Activated T-cell treated with anti-CD3 and anti-CD28 coated beads for 48 hours (primary cell): ENCODE results near the gene PCP4.

Experiments used
- DNase-seq: peaks from one replicate; pipeline ENCODE4 v3.0.0-alpha.2; 2020; ENCODE audit warnings: low read depth

PCP4 gene

DNA sequence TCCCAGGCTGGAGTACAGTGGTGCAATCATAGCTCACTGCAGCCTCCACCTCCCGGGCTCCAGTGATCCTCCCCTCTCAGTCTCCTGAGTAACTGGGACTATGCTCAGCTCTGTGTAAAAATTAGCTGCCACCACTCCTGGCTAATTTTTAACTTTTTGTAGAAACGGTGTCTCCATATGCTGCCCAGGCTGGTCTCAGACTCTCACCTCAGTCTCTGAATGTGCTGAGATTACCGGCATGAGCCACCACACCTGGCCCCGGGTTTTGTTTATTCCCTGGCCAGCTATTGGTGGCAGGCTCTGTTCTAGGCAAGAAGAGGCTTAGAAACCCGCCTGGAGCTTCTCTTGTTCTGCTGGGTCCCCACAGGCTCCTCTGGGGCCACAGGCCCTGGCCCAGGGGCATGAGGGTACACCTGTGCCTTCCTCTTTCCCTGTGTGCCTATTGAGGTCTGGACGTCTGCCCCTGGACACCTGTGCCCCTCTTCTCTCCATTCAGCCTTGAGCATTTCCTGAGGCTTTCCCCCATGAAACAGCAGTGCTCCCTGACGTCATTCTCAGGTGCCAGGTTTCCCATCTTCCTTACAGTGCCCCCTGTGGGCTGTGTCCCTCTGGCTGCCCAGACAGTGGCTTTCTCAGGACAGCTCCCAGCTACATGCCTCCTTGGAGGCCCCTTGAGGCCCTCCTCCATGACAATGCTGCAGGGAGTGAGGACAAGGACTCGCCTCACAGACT, 57.5 kb downstream of the PCP4 start:
- no peak for DNase-seq

DNA sequence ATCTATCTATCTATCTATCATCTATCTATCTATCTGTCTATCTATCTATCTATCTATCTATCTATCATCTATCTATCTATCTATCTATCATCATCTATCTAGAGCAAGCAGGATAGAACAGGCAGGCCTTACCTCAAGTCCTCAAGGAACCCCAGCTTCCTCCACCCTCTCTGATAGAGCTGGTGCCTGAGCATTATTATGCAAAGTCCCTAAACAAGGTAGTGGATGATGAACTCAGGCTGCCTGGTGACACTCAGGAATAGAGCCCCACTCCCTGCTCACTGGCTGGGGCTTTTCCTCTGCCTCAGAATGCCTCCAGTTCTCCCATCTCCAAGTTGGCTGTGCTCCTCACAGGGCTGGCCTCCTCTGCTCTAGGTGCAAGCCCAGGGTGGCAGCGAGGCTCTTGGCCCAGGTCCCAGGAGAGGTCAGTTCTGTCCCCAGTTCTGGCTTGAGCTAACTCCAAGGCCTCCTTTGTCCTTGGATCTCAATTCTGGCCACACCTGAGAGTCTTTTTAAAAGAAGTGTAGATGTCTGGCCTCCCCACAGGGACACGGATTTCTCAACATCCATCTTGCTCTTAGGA, 60.2 kb downstream of the PCP4 start:
- DNase-seq: no peak

DNA sequence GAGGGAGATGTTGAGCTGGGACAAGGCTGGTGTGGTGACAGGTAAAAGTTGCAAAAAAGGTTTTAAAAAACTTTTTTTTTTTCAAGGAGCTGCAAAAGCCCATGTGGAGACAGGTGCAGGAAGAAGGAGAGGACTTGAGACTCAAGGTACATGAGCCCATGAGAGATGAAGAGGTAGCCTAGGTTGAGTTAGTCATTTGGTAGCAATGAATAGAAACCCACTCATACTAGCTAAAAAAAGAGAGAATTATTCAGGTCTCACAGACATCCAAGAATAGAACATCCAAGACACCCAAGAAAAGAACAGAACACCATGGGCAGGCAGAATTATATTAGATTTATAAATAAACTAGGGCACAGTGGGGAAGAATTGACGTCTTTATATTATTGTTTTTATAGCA, 65.1 kb downstream of the PCP4 start:
- no peak for DNase-seq

DNA sequence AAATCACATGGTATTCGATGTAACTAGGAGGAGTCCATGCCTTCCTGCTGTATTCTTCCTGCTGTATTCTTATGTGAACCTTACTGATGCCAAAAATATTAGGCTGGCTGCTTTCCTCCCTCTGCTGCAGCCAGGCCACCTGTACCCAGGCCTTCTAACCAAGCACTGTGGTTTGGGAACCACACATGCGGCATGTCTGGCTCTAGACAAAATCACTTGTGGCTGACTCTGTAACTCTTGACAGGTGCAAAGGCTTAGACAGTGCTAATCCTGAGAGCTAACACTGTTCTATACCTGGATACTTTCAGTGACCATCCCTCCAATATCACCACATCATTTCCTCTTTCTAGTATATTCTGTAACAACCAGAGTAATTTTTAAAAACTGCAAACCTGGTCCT, 67.7 kb downstream of the PCP4 start:
- no peak for DNase-seq

DNA sequence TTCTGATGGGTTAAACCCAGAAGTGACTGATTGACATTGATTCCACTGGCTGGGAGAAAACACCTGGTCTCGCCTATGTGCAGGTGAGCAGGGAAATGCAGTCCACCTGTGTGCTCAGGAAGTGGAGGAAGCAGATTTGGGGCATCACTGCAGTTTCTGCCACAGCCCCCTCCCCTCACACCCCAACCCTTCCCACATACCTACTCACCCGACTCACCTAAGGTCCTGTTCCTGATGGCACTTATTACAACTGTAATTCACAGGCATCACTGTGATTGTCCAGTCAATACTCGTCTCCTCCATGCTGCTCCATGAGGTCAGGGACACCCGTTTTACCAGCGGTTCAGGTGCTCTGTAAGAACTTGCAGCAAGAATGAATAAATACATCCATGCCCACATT, 68.5 kb downstream of the PCP4 start:
- DNase-seq: no peak

DNA sequence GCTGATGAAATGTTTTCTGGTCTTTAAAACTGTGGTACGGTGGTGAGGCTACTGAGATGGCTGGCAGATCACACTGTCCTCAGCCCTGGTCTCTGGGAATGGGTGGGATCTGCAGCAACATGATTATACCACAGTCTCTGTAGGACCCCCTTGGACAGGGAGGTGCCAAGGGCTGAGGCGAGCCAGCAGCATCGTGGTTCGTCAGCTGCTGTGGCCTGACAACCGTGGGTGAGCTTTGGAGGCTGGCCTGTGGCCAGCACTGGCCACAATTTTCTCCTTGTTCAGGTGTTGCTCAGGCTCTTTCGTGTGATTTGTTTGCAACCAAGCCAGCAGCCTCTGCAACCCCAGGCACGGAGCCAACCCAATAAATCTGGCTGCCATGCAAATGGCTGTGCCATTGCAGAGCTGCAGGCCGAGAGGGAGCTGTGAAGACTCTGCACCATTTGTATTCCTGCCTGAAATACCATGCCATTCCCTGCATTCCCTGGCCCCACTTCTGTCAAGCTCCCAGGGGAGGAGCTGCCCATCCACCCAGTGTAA, 70.9 kb downstream of the PCP4 start:
- DNase-seq: no peak

DNA sequence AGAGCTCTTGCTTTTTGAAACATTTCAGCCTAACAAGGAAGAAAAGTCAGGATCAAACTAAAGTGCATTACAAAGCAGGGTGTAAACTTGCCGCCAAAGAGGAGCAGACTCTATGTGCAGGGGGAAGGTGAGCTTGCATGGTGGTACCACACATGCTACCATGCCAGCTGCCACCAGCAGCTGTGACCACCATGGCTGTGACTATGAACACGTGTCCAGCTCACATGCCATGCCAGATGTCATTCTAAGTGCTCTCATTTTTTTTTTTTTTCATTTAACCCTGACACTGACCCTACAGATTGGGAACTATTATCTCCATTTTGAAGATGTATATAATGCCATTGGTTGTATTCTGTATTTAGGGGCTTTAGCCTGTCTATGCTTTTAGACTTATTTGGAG, 79.0 kb downstream of the PCP4 start:
- DNase-seq: no peak

DNA sequence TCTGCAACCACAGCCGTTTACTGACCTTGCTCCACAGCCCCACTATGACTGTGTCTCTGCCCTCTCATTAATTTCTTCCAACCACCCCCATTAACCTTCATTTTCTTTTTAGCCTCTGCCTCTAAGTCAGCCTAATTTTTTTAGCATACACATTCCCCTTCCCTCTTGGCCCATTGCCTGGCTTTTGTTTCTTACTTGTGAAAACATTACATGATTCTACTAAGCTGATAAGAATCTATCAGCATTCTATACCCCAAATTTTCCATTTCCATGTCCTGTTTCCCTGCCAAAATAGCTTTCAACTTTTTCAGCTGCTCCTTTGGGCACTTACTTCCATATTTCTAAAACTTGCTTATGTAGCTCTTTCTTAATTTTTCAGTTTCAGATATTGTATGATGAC, 79.8 kb downstream of the PCP4 start:
- no peak for DNase-seq

DNA sequence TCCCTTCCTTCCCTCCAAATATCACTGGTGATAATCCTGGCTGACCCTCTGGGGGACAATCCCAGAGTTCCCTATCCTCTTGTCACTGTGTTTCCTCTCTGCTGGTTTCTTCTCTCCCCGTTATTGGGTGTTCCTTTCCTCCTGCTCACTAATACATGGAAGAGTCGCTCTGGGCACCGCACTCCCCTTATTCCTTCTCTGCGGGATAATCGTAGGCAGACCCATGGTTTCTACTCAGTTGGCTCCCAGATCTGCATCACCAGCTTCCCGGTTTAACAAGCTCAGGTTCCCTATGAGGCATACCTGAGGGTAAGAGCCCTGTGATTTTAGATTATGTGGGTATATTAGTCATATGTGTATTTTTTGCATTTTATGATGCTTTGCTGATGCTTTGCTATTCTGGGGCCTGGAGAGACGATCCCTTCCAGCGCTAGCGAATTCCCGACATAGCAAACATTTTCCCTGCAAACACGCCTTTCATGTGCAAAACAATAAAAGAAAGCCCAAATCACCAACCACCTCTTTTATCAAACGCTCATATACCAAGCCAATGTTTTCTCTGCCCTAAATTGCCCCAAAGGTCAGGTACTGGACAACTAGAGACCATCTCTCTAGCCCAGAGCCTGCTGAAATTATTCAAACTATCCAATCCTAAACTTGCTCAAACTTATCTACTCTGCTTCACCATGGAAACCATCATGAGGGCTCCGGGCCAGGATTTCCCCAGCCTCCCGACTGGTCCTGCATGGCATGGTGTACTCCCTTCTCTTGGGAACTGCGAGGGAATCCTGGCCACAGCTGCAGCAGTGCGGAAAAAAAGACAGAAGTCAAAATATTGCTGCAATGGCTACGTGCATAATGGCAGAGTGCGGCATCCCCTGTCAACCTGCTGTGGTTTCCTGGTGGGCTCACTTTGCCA, 84.2 kb downstream of the PCP4 start:
- DNase-seq: no peak

DNA sequence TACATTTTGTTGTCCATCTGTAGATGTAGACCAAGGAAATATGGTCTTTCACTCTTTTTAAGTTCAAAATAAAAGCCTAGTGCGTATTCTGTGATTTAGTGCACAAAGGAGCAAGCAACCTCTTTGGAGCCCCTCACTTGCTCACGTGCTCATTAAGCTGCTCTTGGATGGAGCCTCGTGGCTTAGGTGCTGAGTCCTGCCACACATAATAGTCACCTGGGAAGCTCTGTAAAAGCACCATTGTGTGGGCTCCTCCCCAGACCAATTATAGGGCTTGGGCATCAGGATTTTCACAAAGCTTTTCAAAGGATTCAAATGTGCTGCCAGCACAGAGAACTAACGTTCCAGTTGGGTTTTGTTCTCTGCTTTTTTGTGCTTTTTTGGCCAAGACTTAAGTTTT, 85.0 kb downstream of the PCP4 start:
- DNase-seq: no peak

DNA sequence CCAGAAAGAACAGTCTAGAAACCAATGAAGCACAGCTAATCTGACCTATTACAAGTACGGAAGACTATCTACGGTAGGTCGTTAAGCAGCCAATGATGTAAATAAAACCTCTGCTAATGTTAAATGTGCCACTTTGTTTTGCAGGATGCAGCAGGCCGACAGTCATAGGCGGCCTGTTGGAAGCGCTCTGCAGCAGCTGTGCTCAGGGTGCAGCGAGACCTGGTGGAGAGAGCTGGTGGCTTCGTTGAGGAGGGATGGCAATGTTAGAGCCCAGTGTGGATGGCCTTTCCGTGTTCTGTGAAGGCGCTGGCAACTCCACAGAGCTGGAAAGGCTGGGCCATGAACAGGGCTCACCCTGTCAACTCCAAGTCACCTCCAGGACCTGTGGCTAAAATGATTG, 87.3 kb downstream of the PCP4 start:
- no peak for DNase-seq

DNA sequence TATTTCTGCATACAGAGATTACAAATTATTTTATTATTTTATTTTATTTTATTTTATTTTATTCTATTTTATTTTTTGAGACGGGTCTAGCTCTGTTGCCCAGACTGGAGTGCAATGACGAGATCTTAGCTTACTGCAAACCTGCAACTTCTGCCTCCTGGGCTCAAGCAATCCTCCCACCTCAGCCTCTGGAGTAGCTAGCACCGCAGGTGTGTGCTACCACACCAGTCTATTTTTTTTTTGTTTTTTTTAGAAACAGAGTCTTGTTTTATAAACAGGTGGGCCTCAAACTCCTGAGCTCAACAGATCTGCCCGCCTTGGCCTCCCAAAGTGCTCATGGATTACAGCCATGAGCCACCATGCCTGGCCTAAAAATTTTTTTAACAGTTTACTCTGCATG, 88.1 kb downstream of the PCP4 start:
- no peak for DNase-seq

DNA sequence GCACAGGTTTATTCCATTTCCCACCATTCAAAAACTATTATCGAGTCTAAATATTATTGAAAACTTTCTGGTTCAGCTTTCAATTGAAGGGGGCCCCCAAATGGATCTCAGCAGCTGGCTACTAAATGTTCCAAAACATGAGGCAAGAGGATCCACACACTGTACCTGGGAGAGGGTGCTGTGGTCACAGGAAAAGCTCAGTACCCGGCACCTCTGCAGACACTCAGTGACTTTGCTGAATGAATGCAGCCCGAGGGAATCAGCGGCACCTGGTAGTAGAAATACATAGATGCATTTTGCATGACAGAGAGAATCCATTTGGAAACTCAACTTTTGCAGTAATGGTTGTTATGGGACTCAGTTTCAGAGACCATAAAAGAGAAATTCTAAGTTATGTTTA, 89.3 kb downstream of the PCP4 start:
- DNase-seq: no peak

DNA sequence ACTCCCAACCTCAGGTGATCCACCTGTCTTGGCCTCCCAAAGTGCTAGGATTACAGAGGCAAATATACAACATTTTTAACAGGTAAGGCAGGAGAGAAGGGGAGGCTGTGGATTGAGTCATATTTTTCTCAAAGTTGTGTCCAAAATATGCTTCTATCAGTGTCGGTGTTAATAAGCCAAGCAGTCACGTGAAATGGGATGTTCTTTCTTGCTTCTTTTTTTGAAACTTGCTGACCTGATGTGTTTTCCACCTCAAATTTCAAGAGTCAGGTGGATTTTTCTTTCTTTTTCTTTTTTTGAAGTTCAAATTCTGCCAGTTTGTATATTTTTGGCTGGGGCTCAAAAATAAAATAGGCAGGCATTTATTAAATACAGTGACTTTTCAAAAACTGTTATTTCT, 91.5 kb downstream of the PCP4 start:
- DNase-seq: no peak

DNA sequence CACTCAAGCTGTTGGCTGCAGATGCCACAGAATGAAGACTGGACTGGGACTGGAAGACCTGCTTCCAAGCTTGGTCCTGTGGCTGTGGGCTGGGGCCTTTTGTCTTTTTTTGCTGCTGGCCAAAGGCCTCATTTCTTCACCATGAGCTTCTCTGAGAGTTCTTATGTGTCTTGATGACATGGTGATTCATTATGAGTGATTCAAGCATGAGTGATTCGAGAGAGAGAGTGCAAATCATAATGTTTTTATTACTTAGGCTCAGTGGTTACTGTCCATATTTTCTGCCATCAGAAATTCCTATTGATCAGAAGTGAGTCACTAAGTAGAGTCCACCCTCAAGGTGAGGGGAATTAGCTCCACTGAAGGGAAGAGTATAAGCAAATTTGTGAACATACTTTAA, 94.0 kb downstream of the PCP4 start:
- no peak for DNase-seq

DNA sequence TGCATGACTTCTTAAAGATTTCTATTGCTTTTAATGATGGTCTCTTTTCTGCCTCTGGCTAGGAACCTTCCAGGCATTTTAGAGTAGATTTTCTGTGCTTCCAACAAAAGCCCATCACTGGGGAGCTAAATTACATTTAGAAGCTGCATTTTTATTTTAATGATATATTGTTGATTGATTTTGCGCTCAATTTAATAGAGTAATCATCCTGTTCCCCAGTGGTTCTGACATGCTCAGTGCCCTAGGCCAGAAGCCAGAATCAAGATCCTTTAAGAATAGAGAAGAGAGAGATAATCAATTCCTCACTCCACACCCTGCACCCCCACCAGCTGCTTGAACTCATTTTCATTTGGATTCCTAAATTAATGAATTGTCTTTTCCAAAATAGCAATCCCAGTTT, 97.8 kb downstream of the PCP4 start:
- no peak for DNase-seq

DNA sequence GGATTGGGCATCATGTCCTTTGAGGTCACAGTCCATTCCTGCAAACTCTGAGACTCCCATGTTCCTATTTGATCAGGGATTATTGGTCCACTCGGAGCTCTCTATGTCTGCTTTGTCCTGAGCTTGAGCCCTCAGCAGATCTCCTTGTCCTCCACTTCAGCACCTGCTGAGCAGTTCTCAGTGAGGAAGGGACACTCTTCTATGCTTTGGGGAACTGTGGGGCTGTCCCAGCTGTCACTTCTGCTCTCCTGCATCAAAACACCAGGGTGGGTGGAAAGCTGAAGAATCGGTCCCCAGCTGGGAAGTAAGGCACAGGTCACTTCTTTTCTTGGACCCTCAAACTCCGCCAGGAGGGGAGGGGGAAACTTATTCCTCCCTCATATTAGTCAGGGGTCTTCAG, 99.5 kb downstream of the PCP4 start:
- no peak for DNase-seq

DNA sequence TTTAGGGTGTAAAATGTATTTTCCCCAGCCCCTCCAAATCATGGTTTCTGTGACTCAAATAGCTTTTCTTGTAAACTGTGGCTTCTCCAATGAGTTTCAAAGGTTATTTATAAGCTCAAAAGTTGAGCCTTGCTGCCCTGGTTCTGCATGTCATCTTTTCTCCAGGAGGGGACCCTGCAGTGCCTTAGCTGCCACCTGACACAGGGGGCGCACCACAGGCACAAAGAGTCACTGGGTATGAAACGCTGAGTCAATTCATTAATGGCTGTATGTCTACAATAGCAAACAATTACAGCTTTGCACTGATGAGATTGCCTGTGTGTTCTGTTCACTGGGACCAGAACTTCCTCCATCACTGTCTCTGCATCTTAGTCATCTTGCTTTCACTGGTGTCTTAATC, 100.8 kb downstream of the PCP4 start:
- DNase-seq: no peak

DNA sequence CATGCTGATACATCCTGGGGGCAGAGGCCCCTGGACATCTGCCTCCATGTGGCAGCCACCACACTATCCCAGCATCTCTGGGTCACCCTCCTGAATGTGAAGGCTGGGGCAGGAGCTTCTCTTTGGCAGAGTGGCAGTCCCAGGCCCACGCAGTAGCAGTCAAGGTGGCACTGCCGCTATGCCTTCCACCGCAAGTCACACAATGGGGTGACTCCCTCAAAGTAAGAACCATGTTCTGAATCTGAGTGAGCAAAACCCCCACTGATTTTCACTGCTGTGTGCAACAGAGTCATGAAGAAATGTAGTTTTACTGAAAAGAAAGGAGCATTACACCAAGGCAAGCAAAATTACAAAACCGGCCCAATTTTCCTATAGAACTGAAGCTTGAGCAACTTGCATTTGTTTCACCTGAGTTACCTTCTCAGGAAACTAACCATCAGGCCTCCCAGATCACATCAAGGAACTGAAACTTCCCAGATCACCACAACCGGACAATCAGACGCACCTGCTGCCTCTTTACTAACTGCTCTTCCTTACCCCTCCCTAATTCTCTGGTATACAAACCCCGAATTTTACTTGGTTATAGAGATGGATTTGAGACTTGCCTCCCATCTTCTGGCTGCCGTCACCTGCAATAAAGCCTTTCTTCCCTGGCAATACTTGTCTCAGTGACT, 102.6 kb downstream of the PCP4 start:
- no peak for DNase-seq

DNA sequence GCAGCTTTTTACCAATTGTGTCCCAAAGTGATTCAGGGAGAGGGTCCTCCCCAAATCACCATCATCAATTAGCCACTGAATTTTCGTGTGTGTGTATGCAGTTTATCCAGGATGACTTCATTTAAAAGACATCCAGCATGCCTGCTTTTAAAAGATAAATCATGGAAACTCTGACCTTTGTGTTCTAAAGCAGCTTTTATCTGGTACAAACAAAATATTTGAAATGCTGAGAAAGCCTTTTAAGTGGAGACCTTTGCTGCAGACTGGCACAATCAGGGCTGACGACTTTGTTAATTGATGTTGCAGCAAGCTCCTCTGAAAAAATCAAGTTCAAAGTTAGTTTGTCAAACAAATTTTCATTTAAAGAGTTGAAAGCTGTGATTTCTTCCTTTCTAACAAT, 104.7 kb downstream of the PCP4 start:
- DNase-seq: no peak

DNA sequence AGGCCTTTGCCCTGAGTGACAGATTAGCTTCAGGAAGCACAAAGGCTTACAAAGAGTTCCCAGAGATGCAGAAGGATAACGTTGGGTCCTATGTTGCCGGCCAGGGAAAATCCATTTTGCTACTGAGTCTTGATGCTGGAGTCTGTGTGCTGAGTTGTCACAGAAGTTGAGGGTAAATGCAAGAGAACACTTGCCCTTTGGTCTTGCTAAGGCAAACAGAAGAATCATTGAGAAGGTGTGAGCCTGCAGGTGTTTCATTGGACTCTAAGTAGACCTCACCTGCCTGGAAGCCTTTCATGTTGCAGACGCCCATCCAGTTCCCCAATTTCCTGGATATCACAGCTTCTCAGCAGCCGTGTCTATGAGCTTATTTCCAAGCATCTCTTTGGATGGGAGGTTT, 105.2 kb downstream of the PCP4 start:
- no peak for DNase-seq

DNA sequence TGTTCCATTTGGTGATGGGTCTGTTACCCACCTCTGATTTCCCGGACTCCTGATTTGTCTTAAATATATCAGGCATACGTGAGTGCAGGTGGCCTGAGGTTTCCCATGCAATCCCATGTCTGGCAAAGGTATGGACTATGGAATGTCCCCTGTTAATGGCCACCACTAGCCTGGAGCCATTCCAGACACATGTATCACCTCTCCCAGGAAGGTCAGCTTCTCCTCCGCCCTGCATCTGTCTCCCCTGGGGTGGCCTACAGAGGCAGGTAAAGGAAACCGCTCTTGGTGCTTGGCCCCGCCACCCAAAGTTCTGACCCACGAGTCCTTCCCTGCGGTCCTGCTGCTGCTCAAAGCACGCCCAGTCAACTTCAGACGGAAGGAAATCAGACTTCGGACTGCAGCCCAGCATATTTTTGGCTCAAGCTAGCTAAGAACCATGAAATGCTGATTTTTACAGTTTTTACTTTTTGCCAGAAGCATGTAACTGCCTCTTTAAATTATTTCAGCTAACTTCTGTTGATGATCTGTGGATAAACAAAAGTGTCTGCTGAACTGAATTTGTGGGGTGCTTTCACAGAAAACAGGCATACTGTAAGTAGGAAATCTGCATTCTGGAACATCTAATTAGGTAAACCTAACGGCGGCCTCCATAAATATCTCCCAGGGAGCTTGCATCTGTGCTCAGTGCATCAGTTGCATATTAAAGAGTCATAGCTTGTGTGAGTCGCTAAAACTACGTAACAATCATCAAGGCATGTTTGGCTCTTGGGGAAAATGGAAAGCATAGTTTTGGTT, 105.9 kb downstream of the PCP4 start:
- DNase-seq: no peak
